H1 (cell line): ENCODE data around the gene CHPT1. TPM values are rescaled to one million over a fixed set of nuclear protein-coding genes. Genes with fewer than 3 reads are reported as not detected.

Source experiments
- CTCF ChIA-PET: fragments of 300-600 bp; sonication (Branson Sonifier 250); formaldehyde crosslinking; loops from one replicate; lab custom pipeline; 2021; ENCODE audit not compliant: partially characterized antibody; lab: Charles Lee
- POLR2A ChIA-PET: fragments of 300-600 bp; sonication (Branson Sonifier 250); formaldehyde crosslinking; loops from one replicate; lab custom pipeline; 2021; ENCODE audit warnings: inconsistent platforms; ENCODE audit not compliant: partially characterized antibody; lab: Charles Lee
- DNase-seq, 2 experiments: peaks; one replicate each; pipeline versions ENCODE4 v3.0.0 to v3.0.0-alpha.2; 2010 to 2022; ENCODE audit warnings: low spot score in 2 of 2, low read depth in 1 of 2, mixed read lengths in 1 of 2
- FAIRE-seq: peaks from 2 replicates; lab custom pipeline; 2011; peaks lifted over from hg19 to GRCh38; lab: Jason Lieb, UNC
- H2AFZ ChIP-seq: 2 replicates; pipeline ENCODE4 v1.8.1; 2012; ENCODE audit warnings: low read length, inconsistent platforms
- H2AK5ac ChIP-seq: 2 replicates; pipeline ENCODE4 v1.6.1; 2013; ENCODE audit warnings: low read depth, low read length
- H2BK120ac ChIP-seq: replicated peaks from 2 replicates; pipeline ENCODE3; 2013; ENCODE audit warnings: low read depth, low read length, inconsistent platforms
- H2BK12ac ChIP-seq: 2 replicates; pipeline ENCODE4 v1.6.1; 2013; ENCODE audit warnings: low read depth, low read length
- H2BK15ac ChIP-seq: 2 replicates; pipeline ENCODE4 v1.6.1; 2013; ENCODE audit warnings: low read length
- H2BK20ac ChIP-seq: 2 replicates; pipeline ENCODE4 v1.6.1; 2013; ENCODE audit warnings: low read length
- H2BK5ac ChIP-seq: 2 replicates; pipeline ENCODE4 v1.6.1; 2013; ENCODE audit warnings: low read depth, low read length
- H3K14ac ChIP-seq: 2 replicates; pipeline ENCODE4 v1.6.1; 2013; ENCODE audit warnings: inconsistent platforms; ENCODE audit not compliant: insufficient read length
- H3K18ac ChIP-seq: 2 replicates; pipeline ENCODE4 v1.6.1; 2013; ENCODE audit warnings: low read length; ENCODE audit errors: extremely low read depth
- H3K23ac ChIP-seq: 2 replicates; pipeline ENCODE4 v1.6.1; 2013; ENCODE audit warnings: inconsistent platforms; ENCODE audit not compliant: insufficient read length
- H3K23me2 ChIP-seq: 2 replicates; pipeline ENCODE4 v1.6.1; 2013; ENCODE audit warnings: low read depth, low read length
- H3K27ac ChIP-seq: 2 replicates; pipeline ENCODE4 v1.6.1; 2011; ENCODE audit warnings: low read depth, low read length, inconsistent platforms
- H3K27me3 ChIP-seq, 4 experiments: replicated peaks in 1 of 4; 1 replicate in 1 of 4; 2 replicates in 3 of 4; pipeline versions ENCODE4 v1.6.1 to v1.8.1; 2011 to 2013; ENCODE audit warnings: low read length in 3 of 4, mild to moderate bottlenecking in 3 of 4, inconsistent platforms in 2 of 4, mixed read lengths in 2 of 4, moderate library complexity in 1 of 4; ENCODE audit not compliant: control insufficient read depth in 3 of 4, insufficient read depth in 3 of 4; ENCODE audit errors: extremely low read depth in 1 of 4
- H3K36me3 ChIP-seq, 4 experiments: 2 replicates each; pipeline versions ENCODE4 v1.6.1 to v1.8.1; 2011 to 2013; ENCODE audit warnings: mild to moderate bottlenecking in 4 of 4, low read length in 3 of 4, moderate library complexity in 2 of 4, control low read depth in 1 of 4, inconsistent platforms in 1 of 4; ENCODE audit not compliant: insufficient read depth in 4 of 4, control insufficient read depth in 2 of 4
- H3K4ac ChIP-seq: replicated peaks from 2 replicates; pipeline ENCODE3; 2013; ENCODE audit warnings: low read length, low read depth, mixed read lengths, inconsistent platforms; ENCODE audit not compliant: insufficient read length
- H3K4me1 ChIP-seq, 4 experiments: replicated peaks in 1 of 4; 1 replicate in 1 of 4; 2 replicates in 3 of 4; pipeline versions ENCODE4 v1.6.1 to v1.8.1; 2011 to 2013; ENCODE audit warnings: low read length in 3 of 4, inconsistent platforms in 2 of 4, mixed read lengths in 1 of 4; ENCODE audit not compliant: insufficient read depth in 4 of 4, control insufficient read depth in 3 of 4
- H3K4me2 ChIP-seq, 2 experiments: 2 replicates each; pipeline versions ENCODE4 v1.6.1 to v1.8.1; 2011 to 2013; ENCODE audit warnings: low read depth in 2 of 2, low read length in 2 of 2, control low read depth in 1 of 2, inconsistent platforms in 1 of 2, mild to moderate bottlenecking in 1 of 2; ENCODE audit not compliant: insufficient read depth in 1 of 2
- H3K4me3 ChIP-seq, 4 experiments: fragments of 200-600, 300-600 bp in 1 of 4; sonication (generic), shearing (Covaris generic), sonication (Bioruptor Twin) in 1 of 4; 2 replicates each; pipeline versions ENCODE4 v1.5.1 to v1.8.1; 2011 to 2016; ENCODE audit warnings: low read length in 4 of 4, low read depth in 3 of 4, control low read depth in 2 of 4, inconsistent platforms in 2 of 4, mild to moderate bottlenecking in 2 of 4, mixed read lengths in 1 of 4, moderate library complexity in 1 of 4; ENCODE audit not compliant: insufficient read depth in 2 of 4; ENCODE audit errors: extremely low read depth in 1 of 4
- H3K56ac ChIP-seq: replicated peaks from 2 replicates; pipeline ENCODE3; 2013; ENCODE audit warnings: low read depth, mild to moderate bottlenecking, mixed read lengths, low read length, inconsistent platforms; ENCODE audit not compliant: insufficient read length
- H3K79me1 ChIP-seq: 2 replicates; pipeline ENCODE4 v1.6.1; 2013; ENCODE audit warnings: low read depth, low read length, control low read depth
- H3K79me2 ChIP-seq, 2 experiments: 2 replicates each; pipeline versions ENCODE4 v1.6.1 to v1.8.1; 2012 to 2013; ENCODE audit warnings: low read length in 2 of 2, mild to moderate bottlenecking in 2 of 2, inconsistent platforms in 1 of 2; ENCODE audit not compliant: insufficient read depth in 2 of 2, control insufficient read depth in 1 of 2
- H3K9ac ChIP-seq, 4 experiments: replicated peaks in 1 of 4; 1 replicate in 1 of 4; 2 replicates in 3 of 4; pipeline versions ENCODE4 v1.6.1 to v1.8.1; 2011 to 2013; ENCODE audit warnings: low read depth in 3 of 4, low read length in 3 of 4, control low read depth in 2 of 4, mild to moderate bottlenecking in 2 of 4, moderate library complexity in 2 of 4, inconsistent platforms in 1 of 4; ENCODE audit errors: extremely low read depth in 1 of 4
- H3K9me3 ChIP-seq, 2 experiments: 2 replicates each; pipeline versions ENCODE4 v1.6.1 to v1.8.1; 2012 to 2013; ENCODE audit warnings: mild to moderate bottlenecking in 2 of 2, moderate library complexity in 2 of 2, control low read depth in 1 of 2, inconsistent platforms in 1 of 2, low read depth in 1 of 2, low read length in 1 of 2, mixed read lengths in 1 of 2; ENCODE audit not compliant: insufficient read depth in 2 of 2
- H4K20me1 ChIP-seq, 2 experiments: replicated peaks in 1 of 2; 2 replicates each; pipeline versions ENCODE3 to v1.8.1; 2011 to 2013; ENCODE audit warnings: inconsistent platforms in 2 of 2, low read length in 2 of 2, mild to moderate bottlenecking in 1 of 2; ENCODE audit not compliant: insufficient read depth in 2 of 2, control insufficient read depth in 1 of 2
- H4K5ac ChIP-seq: 2 replicates; pipeline ENCODE4 v1.6.1; 2013; ENCODE audit warnings: low read length, low read depth, mixed read lengths, inconsistent platforms; ENCODE audit not compliant: insufficient read length
- H4K8ac ChIP-seq: 2 replicates; pipeline ENCODE4 v1.8.0; 2013; ENCODE audit warnings: mild to moderate bottlenecking, moderate library complexity, low read length, inconsistent platforms; ENCODE audit not compliant: insufficient read depth; ENCODE audit errors: extremely low read depth
- H4K91ac ChIP-seq: replicated peaks from 2 replicates; pipeline ENCODE3; 2013; ENCODE audit warnings: low read length, mixed read lengths, inconsistent platforms; ENCODE audit not compliant: insufficient read length
- BACH1 ChIP-seq: IDR thresholded peaks from 2 replicates; pipeline ENCODE4 v1.6.1; 2012; ENCODE audit warnings: low read length, improper control_type of control experiment
- CTBP2 ChIP-seq: IDR thresholded peaks from 2 replicates; pipeline ENCODE4 v1.7.0; 2011; ENCODE audit warnings: borderline replicate concordance, mild to moderate bottlenecking, moderate library complexity, mixed read lengths, low read length; ENCODE audit not compliant: insufficient read depth, insufficient read length
- EP300 ChIP-seq, 2 experiments: IDR thresholded peaks; 1 replicate in 1 of 2; 2 replicates in 1 of 2; pipeline ENCODE4 v1.6.1; 2011 to 2012; ENCODE audit warnings: low read depth in 2 of 2, low read length in 2 of 2, mild to moderate bottlenecking in 2 of 2, borderline replicate concordance in 1 of 2, inconsistent platforms in 1 of 2, moderate library complexity in 1 of 2
- EZH2 ChIP-seq: fragments of 200-600 bp; sonication (generic); IDR thresholded peaks from 2 replicates; pipeline ENCODE4 v1.7.1; 2012; ENCODE audit warnings: low read depth, mild to moderate bottlenecking, moderate library complexity, low read length, inconsistent platforms; ENCODE audit not compliant: severe bottlenecking
- FOSL1 ChIP-seq: IDR thresholded peaks from 2 replicates; pipeline ENCODE4 v1.6.1; 2011; ENCODE audit warnings: mild to moderate bottlenecking, low read depth, low read length, moderate library complexity; ENCODE audit not compliant: insufficient read depth
- JUN ChIP-seq: IDR thresholded peaks from 2 replicates; pipeline ENCODE4 v1.6.1; 2011; ENCODE audit warnings: low read depth, mild to moderate bottlenecking, improper control_type of control experiment, low read length
- POLR2A ChIP-seq, 2 experiments: IDR thresholded peaks; 1 replicate in 1 of 2; 2 replicates in 1 of 2; pipeline ENCODE4 v1.6.1; 2011; ENCODE audit warnings: low read depth in 2 of 2, low read length in 2 of 2, mild to moderate bottlenecking in 2 of 2; ENCODE audit errors: control extremely low read depth in 1 of 2
- RBBP5 ChIP-seq: IDR thresholded peaks from 2 replicates; pipeline ENCODE4 v1.7.1; 2012; ENCODE audit warnings: low read depth, mild to moderate bottlenecking, inconsistent platforms, low read length, moderate library complexity, borderline replicate concordance
- RFX5 ChIP-seq: IDR thresholded peaks from 2 replicates; pipeline ENCODE4 v1.6.1; 2011; ENCODE audit warnings: low read depth, low read length, improper control_type of control experiment, borderline replicate concordance
- RXRA ChIP-seq: IDR thresholded peaks from 2 replicates; pipeline ENCODE4 v1.6.1; 2011; ENCODE audit warnings: low read depth, mild to moderate bottlenecking, low read length, moderate library complexity; ENCODE audit not compliant: insufficient read depth
- SRF ChIP-seq: IDR thresholded peaks from 2 replicates; pipeline ENCODE4 v1.6.1; 2011; ENCODE audit warnings: mild to moderate bottlenecking, low read depth, low read length, moderate library complexity
- TAF1 ChIP-seq: IDR thresholded peaks from 2 replicates; pipeline ENCODE4 v1.6.1; 2011; ENCODE audit warnings: mild to moderate bottlenecking, low read depth, low read length
- TAF7 ChIP-seq: optimal IDR thresholded peaks from 2 replicates; pipeline ENCODE3; 2011; ENCODE audit warnings: low read depth, mild to moderate bottlenecking, inconsistent platforms, low read length, moderate library complexity, borderline replicate concordance
- WGBS, 2 experiments: shearing (Covaris generic) in 1 of 2; methylation state at CpG; one replicate each; pipeline versions ENCODE4 v1.1.6 to v1.1.7; 2013 to 2015; ENCODE audit warnings: low lambda C conversion rate in 2 of 2, mixed read lengths in 2 of 2, inconsistent platforms in 1 of 2, low coverage in 1 of 2, missing lambda C conversion rate in 1 of 2; ENCODE audit not compliant: insufficient replicate concordance in 2 of 2, insufficient coverage in 1 of 2, insufficient read length in 1 of 2; ENCODE audit errors: extremely low coverage in 1 of 2, missing lambda C conversion rate in 1 of 2; 5-methylcytosine and 5-hydroxymethylcytosine counted together
- polyA plus RNA-seq, 7 experiments: library from polyadenylated mRNA; depleted of rRNA in 3 of 7; stranded (reverse) in 5 of 7; unstranded in 2 of 7; fragments of >200 nt in 5 of 7; fragments of 200-250 nt in 2 of 7; gene quantifications; 1 replicate in 5 of 7; 2 replicates in 1 of 7; 4 replicates in 1 of 7; pipeline versions ENCODE4 v1.2.1 to v1.2.3, GENCODE V29; 2011 to 2013; ENCODE audit warnings: missing spikeins in 2 of 7, mixed read lengths in 2 of 7
- total RNA-seq: library from RNA; stranded (reverse); fragmentation: NEBNext Ultra II Directional; extraction: Animal tissue kit (Norgen Biotek cat#: 25700); gene quantifications from 2 replicates; pipeline ENCODE4 v1.2.1, GENCODE V29; 2021

The CHPT1 gene
- total and polyA plus RNA-seq, 2 of the 8 experiments (the other 6 are each of a cell fraction or from before 2014, with no cell fraction given): 13.3 to 22.5 TPM

DNA sequence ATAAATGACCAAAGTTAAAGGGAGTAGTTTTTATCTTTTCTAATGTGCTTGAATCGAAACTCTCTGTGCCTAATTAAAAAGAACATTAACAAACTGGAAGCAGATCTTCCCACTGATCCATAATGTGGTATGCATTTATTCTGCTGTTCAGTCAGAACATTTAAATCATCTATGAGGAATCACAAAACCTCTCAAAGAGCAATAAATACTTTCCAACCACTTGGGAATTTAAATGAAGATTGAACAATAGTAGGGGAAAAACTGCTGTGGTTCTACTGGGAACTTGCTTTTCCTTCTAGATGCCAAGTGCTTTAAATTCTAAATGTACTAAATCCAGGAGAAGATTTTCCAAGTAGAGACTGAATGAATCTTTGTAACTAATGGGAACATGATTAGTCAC lies 12.3 kb upstream of the CHPT1 start:
- Histone ChIP-seq H3K18ac (no peak overlapping the region), H4K8ac (no peak overlapping the region), H3K36me3 (no peaks in the 10 kb centered on the region)
- 62% methylated on average over 1 of the region's 1 CpG; no CpG with 5 or more reads in 1 of the 2 experiments for WGBS, 2 experiments
- no peak for TF ChIP-seq RFX5
- TF ChIP-seq BACH1: no peak
- TF ChIP-seq TAF7: no peak
- TF ChIP-seq TAF1: no peak
- no peak for TF ChIP-seq EZH2
- TF ChIP-seq RXRA: no peak
- no peak for TF ChIP-seq FOSL1
- no peak for TF ChIP-seq SRF
- TF ChIP-seq RBBP5: no peak
- TF ChIP-seq JUN: no peak
- TF ChIP-seq CTBP2: no peak
- TF ChIP-seq POLR2A (IDR thresholded peaks at IDR 0.05; ENCODE audit: control extremely low read depth in 1 of 2, low read depth in 2 of 2, low read length in 2 of 2): no peak
- no peak for TF ChIP-seq EP300 (IDR thresholded peaks at IDR 0.05; ENCODE audit: borderline replicate concordance in 1 of 2, low read depth in 2 of 2, low read length in 2 of 2)
- TF ChIP-seq, all 59 proteins: peak for 0
- Histone ChIP-seq H3K4me2 (no peak overlapping the region), H2BK5ac (no peak overlapping the region), H3K79me2 (no peaks in the 10 kb centered on the region), H4K91ac (no peak overlapping the region), H3K4ac (no peak overlapping the region), H4K20me1 (no peaks in the 10 kb centered on the region), H3K14ac (no peak overlapping the region), H3K9ac (no peak overlapping the region), H2BK120ac (no peak overlapping the region), H3K27ac (no peak overlapping the region), H2BK12ac (no peak overlapping the region), H3K4me3 (no peak overlapping the region), H3K23ac (no peak overlapping the region), H3K79me1 (no peaks in the 10 kb centered on the region), H3K27me3 (no peaks in the 10 kb centered on the region), H2AK5ac (no peak overlapping the region), H4K5ac (no peak overlapping the region), H3K56ac (no peak overlapping the region), H2BK20ac (no peak overlapping the region), H3K4me1 (no peaks in the 10 kb centered on the region), H3K23me2 (no peaks in the 10 kb centered on the region), H3K9me3 (no peaks in the 10 kb centered on the region), H2AFZ (peak overlapping the region; percentile 63; the same call in 1 of the 2 replicates), H2BK15ac (no peak overlapping the region)
- FAIRE-seq (no peak), DNase-seq (no peak)
- ChIA-PET CTCF (no interaction called here), POLR2A (no interaction called here)
